Measurements from ENCODE around the gene KRTAP17-1. TPM values are rescaled to one million over a fixed set of nuclear protein-coding genes. Genes with fewer than 3 reads are reported as not detected.

The KRTAP17-1 gene
- total RNA-seq, 3 donors from 2014 or later = not detected

- no peaks in the 10 kb centered on the region for H3K4me1 ChIP-seq
- no peak overlapping the region for H3K27ac ChIP-seq
- TF ChIP-seq CTCF (IDR thresholded peaks at IDR 0.05) (no peak), POLR2A (IDR thresholded peaks at IDR 0.05) (no peak)
- intact Hi-C loops (cut with DNase I; ENCODE audit: low total_unique reads) = no loop called here
- no peaks in the 10 kb centered on the region for H3K27me3 ChIP-seq
- no peaks in the 10 kb centered on the region for H3K36me3 ChIP-seq
- H3K9me3 ChIP-seq = no peaks in the 10 kb centered on the region
- DNase-seq (ENCODE audit: low spot score in 2 of 2) = no peak
- no peak overlapping the region for H3K4me3 ChIP-seq
Measured at GRCh38 chr17:41327411-41328120, 12.1 kb upstream of the KRTAP17-1 start.

DNA sequence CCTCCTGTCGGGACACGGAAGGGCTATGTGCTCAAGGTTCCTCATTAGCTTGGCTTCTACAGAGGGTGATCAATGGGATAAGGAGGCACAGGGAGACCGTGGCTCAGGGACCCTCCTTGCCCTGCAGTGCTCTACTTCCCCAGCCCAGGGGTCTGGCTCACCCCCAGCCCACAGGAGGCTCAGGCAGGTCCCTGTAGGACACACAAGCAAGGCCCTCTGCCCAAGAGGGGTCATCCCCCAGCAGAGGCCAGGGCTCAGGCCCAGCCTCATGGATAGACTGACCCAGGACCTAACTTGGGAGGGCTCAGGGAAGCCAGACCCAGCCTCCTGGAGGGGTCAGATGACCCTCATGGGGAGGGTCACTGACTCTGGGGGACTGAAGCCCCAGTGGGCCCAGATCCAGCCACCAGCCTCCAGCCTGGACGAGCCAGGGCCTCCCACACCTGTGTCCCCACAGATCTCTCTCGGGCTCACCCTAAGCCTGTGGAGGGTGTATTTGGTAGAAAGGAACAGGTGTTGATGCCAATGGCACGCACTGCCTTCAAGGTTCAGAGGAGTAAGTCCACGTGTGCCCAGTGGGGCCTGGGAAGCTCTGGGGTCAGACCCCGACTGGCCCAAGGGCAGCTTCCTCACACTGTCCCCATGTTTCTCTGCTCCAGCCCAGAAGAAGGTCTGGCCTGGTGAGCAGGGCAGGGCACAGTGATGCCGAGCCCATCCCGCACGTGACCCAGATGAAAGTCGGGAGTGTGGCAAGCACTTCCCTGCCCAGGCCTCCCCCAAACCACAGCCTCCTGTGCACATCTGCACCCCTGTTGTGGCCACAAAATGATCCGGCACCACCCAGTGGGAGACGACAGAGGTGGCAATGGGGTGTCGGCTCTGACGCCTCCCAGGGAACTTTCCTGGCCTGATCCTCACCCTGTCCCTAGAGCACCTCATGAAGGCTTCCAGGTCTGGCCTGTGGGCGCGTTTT lies 10.9 kb upstream of the KRTAP17-1 start:
- Histone ChIP-seq H3K4me1 (no peaks in the 10 kb centered on the region), H3K36me3 (no peaks in the 10 kb centered on the region), H3K27ac (no peak overlapping the region), H3K9me3 (no peaks in the 10 kb centered on the region), H3K4me3 (no peak overlapping the region), H3K27me3 (no peaks in the 10 kb centered on the region)
- TF ChIP-seq POLR2AphosphoS5 (IDR thresholded peaks at IDR 0.05) (no peak), POLR2A (IDR thresholded peaks at IDR 0.05) (no peak), CTCF (IDR thresholded peaks at IDR 0.05) (no peak)
- intact Hi-C loops (cut with DNase I; ENCODE audit: low total_unique reads) = no loop called here
- DNase-seq (ENCODE audit: low spot score in 2 of 2) = no peak

GRCh38 chr17:41325611-41326010 lies 10.1 kb upstream of the KRTAP17-1 start:
- Histone ChIP-seq H3K27me3 (no peaks in the 10 kb centered on the region), H3K36me3 (no peaks in the 10 kb centered on the region), H3K27ac (no peak overlapping the region), H3K4me3 (no peak overlapping the region), H3K4me1 (no peaks in the 10 kb centered on the region), H3K9me3 (peaks cover 0 to 2% of the 10 kb centered on the region in 2 donors)
- no peak for TF ChIP-seq POLR2A (IDR thresholded peaks at IDR 0.05)
- no peak for TF ChIP-seq POLR2AphosphoS5 (IDR thresholded peaks at IDR 0.05)
- TF ChIP-seq CTCF (IDR thresholded peaks at IDR 0.05) = no peak
- intact Hi-C loops (cut with DNase I; ENCODE audit: low total_unique reads) = no loop called here
- DNase-seq (ENCODE audit: low spot score in 2 of 2) = no peak

DNA sequence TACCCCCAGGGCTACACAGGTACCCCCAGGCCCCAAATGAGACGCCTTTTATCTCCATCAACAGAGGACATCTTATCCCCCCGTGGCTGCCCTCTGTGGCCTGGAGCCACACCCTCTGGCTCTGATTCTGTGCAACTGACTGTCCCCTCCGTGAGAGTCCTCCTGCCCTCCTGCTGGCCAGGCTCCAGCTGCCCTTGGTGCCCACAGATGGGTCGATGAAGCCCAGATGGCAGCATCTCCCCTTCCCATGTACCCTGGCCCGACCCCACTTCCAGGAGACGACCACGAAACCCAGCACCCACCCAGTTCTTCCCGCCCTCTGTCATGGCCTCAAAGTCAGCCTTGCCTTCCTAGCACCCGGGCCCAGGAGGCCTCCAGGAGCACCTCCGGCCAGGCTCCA lies 9.6 kb upstream of the KRTAP17-1 start:
- no peak overlapping the region for H3K4me3 ChIP-seq
- peaks cover 0 to 7% of the 10 kb centered on the region in 2 donors for H3K9me3 ChIP-seq
- no peaks in the 10 kb centered on the region for H3K36me3 ChIP-seq
- intact Hi-C loops (cut with DNase I; ENCODE audit: low total_unique reads) = no loop called here
- H3K27ac ChIP-seq = no peak overlapping the region
- H3K27me3 ChIP-seq = no peaks in the 10 kb centered on the region
- TF ChIP-seq POLR2A (IDR thresholded peaks at IDR 0.05) = no peak
- no peak for TF ChIP-seq CTCF (IDR thresholded peaks at IDR 0.05)
- TF ChIP-seq POLR2AphosphoS5 (IDR thresholded peaks at IDR 0.05) = no peak
- DNase-seq (ENCODE audit: low spot score in 2 of 2) = no peak
- H3K4me1 ChIP-seq = no peaks in the 10 kb centered on the region

Measured in breast epithelium (tissue), 4 donors.